Measurements from ENCODE around the gene RFX3.

Gene RFX3

DNA sequence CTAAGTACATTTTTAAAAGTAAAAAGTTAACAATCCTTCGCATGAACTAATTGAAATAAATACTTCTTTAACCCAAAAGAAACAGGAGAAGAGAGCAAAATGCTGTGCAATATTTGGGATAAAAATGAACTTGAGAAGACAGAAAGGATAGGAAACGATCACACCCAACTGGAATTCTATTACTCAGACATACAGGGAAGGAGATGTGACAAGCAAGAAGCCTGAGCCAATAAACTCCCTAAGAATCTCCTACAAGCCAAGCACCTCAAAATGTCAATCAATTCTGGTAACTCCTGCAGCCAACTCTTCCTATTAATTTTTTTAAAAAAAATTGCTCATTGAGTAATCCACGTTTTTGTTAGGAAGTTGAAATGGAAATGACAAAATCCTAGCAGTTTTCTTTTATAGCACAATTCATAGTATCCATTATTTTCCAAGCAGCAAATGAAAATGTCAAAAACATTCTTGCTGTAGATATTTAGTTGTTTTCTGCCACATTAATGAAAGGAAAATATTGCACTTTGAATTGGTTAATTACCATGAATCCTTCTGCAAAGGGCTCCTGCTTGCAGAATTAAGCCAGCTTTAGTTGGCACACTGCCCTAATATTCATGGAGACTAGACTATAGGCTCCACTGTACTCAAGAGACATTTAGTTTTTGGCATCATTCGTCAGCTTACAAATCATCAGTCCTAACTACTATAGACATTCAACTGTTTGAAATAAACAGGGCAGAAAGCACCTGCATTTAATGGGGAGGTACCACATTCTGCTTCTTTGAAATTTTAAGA lies 89.0 kb downstream of the RFX3 start:
- TF ChIP-seq, protein P1, sequence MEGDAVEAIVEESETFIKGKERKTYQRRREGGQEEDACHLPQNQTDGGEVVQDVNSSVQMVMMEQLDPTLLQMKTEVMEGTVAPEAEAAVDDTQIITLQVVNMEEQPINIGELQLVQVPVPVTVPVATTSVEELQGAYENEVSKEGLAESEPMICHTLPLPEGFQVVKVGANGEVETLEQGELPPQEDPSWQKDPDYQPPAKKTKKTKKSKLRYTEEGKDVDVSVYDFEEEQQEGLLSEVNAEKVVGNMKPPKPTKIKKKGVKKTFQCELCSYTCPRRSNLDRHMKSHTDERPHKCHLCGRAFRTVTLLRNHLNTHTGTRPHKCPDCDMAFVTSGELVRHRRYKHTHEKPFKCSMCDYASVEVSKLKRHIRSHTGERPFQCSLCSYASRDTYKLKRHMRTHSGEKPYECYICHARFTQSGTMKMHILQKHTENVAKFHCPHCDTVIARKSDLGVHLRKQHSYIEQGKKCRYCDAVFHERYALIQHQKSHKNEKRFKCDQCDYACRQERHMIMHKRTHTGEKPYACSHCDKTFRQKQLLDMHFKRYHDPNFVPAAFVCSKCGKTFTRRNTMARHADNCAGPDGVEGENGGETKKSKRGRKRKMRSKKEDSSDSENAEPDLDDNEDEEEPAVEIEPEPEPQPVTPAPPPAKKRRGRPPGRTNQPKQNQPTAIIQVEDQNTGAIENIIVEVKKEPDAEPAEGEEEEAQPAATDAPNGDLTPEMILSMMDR (IDR thresholded peaks at IDR 0.05; ENCODE audit: low read length): no peak
- no peak for TF ChIP-seq EZH2phosphoT487 (IDR thresholded peaks at IDR 0.05; ENCODE audit: low read length)
- TF ChIP-seq EZH2 (optimal IDR thresholded peaks at IDR 0.05; ENCODE audit: low read depth, low read length): no peak
- Histone ChIP-seq H2AFZ (ENCODE audit: low read length) (no peak overlapping the region), H3K4me1 (ENCODE audit: low read length) (no peaks in the 10 kb centered on the region), H3K4me2 (ENCODE audit: low read depth, low read length) (no peak overlapping the region), H3K9ac (ENCODE audit: low read length) (no peak overlapping the region), H4K20me1 (ENCODE audit: insufficient read depth, low read length) (no peaks in the 10 kb centered on the region), H3K36me3 (replicated peaks; ENCODE audit: insufficient read depth, low read length) (no peaks in the 10 kb centered on the region), H3F3A (ENCODE audit: insufficient read depth, low read length) (no peaks in the 10 kb centered on the region), H3K4me3 (ENCODE audit: low read length) (no peak overlapping the region), H3K27ac (ENCODE audit: low read length) (no peak overlapping the region), H3K27me3 (replicated peaks; ENCODE audit: insufficient read depth, low read length) (no peaks in the 10 kb centered on the region), H3K9me2 (replicated peaks; ENCODE audit: insufficient read depth, low read length) (no peaks in the 10 kb centered on the region), H3K9me3 (replicated peaks; ENCODE audit: insufficient read depth, low read length) (no peaks in the 10 kb centered on the region), H3K79me2 (ENCODE audit: low read length) (no peaks in the 10 kb centered on the region)
- no peak for DNase-seq

DNA sequence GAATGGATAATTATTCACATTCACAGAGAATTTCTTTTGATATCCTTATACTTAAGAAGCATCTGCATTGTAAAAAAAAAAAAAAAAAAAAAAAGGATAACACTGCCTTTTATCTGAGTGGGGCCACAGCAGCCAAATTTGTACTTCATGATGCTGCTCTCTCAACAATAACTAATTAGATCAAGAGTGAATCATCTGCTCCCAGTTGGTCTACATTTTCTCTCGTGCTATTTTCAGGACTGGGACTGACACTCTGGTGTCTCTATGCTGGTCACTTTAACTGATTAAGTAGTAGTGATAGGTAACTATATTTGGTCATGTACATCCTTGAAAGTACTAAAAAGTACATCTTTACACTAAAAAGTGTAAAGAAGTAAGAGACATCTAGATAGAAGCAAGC lies 90.1 kb downstream of the RFX3 start:
- no peaks in the 10 kb centered on the region for H3K27me3 ChIP-seq (replicated peaks; ENCODE audit: insufficient read depth, low read length)
- H3K9me3 ChIP-seq (replicated peaks; ENCODE audit: insufficient read depth, low read length): no peaks in the 10 kb centered on the region
- TF ChIP-seq EZH2 (optimal IDR thresholded peaks at IDR 0.05; ENCODE audit: low read depth, low read length) (no peak), EZH2phosphoT487 (IDR thresholded peaks at IDR 0.05; ENCODE audit: low read length) (no peak)
- TF ChIP-seq, protein P1 (IDR thresholded peaks at IDR 0.05; ENCODE audit: low read length): no peak
- H3K4me2 ChIP-seq (ENCODE audit: low read depth, low read length): no peak overlapping the region
- no peak overlapping the region for H2AFZ ChIP-seq (ENCODE audit: low read length)
- no peak overlapping the region for H3K27ac ChIP-seq (ENCODE audit: low read length)
- no peak for DNase-seq
- no peaks in the 10 kb centered on the region for H3K9me2 ChIP-seq (replicated peaks; ENCODE audit: insufficient read depth, low read length)
- H4K20me1 ChIP-seq (ENCODE audit: insufficient read depth, low read length): no peaks in the 10 kb centered on the region
- no peaks in the 10 kb centered on the region for H3F3A ChIP-seq (ENCODE audit: insufficient read depth, low read length)
- no peaks in the 10 kb centered on the region for H3K4me1 ChIP-seq (ENCODE audit: low read length)
- H3K36me3 ChIP-seq (replicated peaks; ENCODE audit: insufficient read depth, low read length): no peaks in the 10 kb centered on the region
- no peaks in the 10 kb centered on the region for H3K79me2 ChIP-seq (ENCODE audit: low read length)
- H3K4me3 ChIP-seq (ENCODE audit: low read length): no peak overlapping the region
- H3K9ac ChIP-seq (ENCODE audit: low read length): no peak overlapping the region

DNA sequence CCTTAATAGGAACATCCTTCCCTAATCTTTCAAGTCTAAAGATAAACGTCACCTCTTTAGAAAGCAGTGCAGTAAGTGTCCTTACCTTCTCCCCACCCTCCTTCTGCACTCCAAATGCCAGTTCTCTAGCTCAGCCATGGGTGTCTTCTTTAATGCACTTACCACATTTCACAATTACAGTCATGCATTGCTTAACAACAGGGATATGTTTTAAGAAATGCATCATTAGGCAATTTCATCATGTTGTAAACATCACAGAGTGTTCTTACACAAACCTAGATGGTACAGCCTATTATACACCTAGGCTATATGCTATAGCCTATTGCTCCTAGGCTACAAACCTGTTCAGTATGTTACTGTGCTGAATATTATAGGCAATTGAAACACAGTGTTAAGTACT lies 91.2 kb downstream of the RFX3 start:
- Histone ChIP-seq H3K27ac (ENCODE audit: low read length) (no peak overlapping the region), H3K4me3 (ENCODE audit: low read length) (no peak overlapping the region), H3K9me2 (replicated peaks; ENCODE audit: insufficient read depth, low read length) (no peaks in the 10 kb centered on the region), H2AFZ (ENCODE audit: low read length) (no peak overlapping the region), H3F3A (ENCODE audit: insufficient read depth, low read length) (no peaks in the 10 kb centered on the region), H3K79me2 (ENCODE audit: low read length) (no peaks in the 10 kb centered on the region), H3K9ac (ENCODE audit: low read length) (no peak overlapping the region), H3K4me1 (ENCODE audit: low read length) (no peaks in the 10 kb centered on the region), H3K9me3 (replicated peaks; ENCODE audit: insufficient read depth, low read length) (no peaks in the 10 kb centered on the region), H3K4me2 (ENCODE audit: low read depth, low read length) (no peak overlapping the region), H3K27me3 (replicated peaks; ENCODE audit: insufficient read depth, low read length) (no peaks in the 10 kb centered on the region), H4K20me1 (ENCODE audit: insufficient read depth, low read length) (no peaks in the 10 kb centered on the region), H3K36me3 (replicated peaks; ENCODE audit: insufficient read depth, low read length) (no peaks in the 10 kb centered on the region)
- no peak for DNase-seq
- TF ChIP-seq EZH2 (optimal IDR thresholded peaks at IDR 0.05; ENCODE audit: low read depth, low read length) (no peak), EZH2phosphoT487 (IDR thresholded peaks at IDR 0.05; ENCODE audit: low read length) (no peak)
- TF ChIP-seq, protein P1 (IDR thresholded peaks at IDR 0.05; ENCODE audit: low read length): no peak

Data from MM.1S (cell line).